Panc1 (cell line): ENCODE results near the gene TXN. TPM values are rescaled to one million over a fixed set of nuclear protein-coding genes. Genes with fewer than 3 reads are reported as not detected.

Experiments used
- ATAC-seq: fragments of 200-7000 bp; cut with Tn5 transposase; 2 replicates; pipeline ENCODE4 v1.9.1; 2020; ENCODE audit warnings: mild to moderate bottlenecking, moderate library complexity
- BruUV-seq: library from RNA; stranded (reverse); fragments of 400-500 nt; replicated peaks from 2 replicates; lab custom pipeline; 2021; lab: Mats Ljungman, UMichigan
- CTCF ChIA-PET: fragments of 300-600 bp; sonication (Branson Sonifier 250); formaldehyde crosslinking; loops from one replicate; lab custom pipeline; 2022; ENCODE audit warnings: antibody characterized with exemption; lab: Charles Lee
- POLR2A ChIA-PET: fragments of 300-600 bp; sonication (Branson Sonifier 250); formaldehyde crosslinking; loops from one replicate; lab custom pipeline; 2022; ENCODE audit warnings: antibody characterized with exemption; lab: Charles Lee
- DNase-seq: peaks from one replicate; pipeline ENCODE4 v3.0.0-alpha.2; 2010; ENCODE audit warnings: low read depth, low spot score
- H3K27ac ChIP-seq: 2 replicates; pipeline ENCODE4 v1.5.1; 2011; ENCODE audit warnings: mild to moderate bottlenecking, low read length, inconsistent platforms
- H3K27me3 ChIP-seq: fragments of 200-500 bp; sonication (Bioruptor generic); 2 replicates; pipeline ENCODE4 v1.6.0; 2014; ENCODE audit warnings: low read length, inconsistent platforms; ENCODE audit not compliant: control insufficient read depth, insufficient read depth
- H3K36me3 ChIP-seq: fragments of 200-500 bp; sonication (Bioruptor generic); 2 replicates; pipeline ENCODE4 v1.5.1; 2014; ENCODE audit warnings: inconsistent platforms, mild to moderate bottlenecking, low read length, moderate library complexity; ENCODE audit not compliant: control insufficient read depth, insufficient read depth
- H3K4me1 ChIP-seq: 2 replicates; pipeline ENCODE4 v1.5.1; 2011; ENCODE audit warnings: inconsistent platforms, mild to moderate bottlenecking, low read length, moderate library complexity; ENCODE audit not compliant: control insufficient read depth, insufficient read depth
- H3K4me3 ChIP-seq, 2 experiments: 2 replicates each; pipeline ENCODE4 v1.5.1; 2011 to 2012; ENCODE audit warnings: low read depth in 2 of 2, low read length in 2 of 2, mild to moderate bottlenecking in 2 of 2, inconsistent platforms in 1 of 2, moderate library complexity in 1 of 2
- H3K9me3 ChIP-seq: fragments of 200-500 bp; sonication (Bioruptor generic); 2 replicates; pipeline ENCODE4 v1.5.1; 2014; ENCODE audit warnings: low read depth, mild to moderate bottlenecking, inconsistent platforms, low read length, moderate library complexity; ENCODE audit not compliant: control insufficient read depth, insufficient read depth
- CTCF ChIP-seq: fragments of 450-650 bp; IDR thresholded peaks from 2 replicates; pipeline ENCODE4 v1.5.1; 2017; ENCODE audit warnings: mild to moderate bottlenecking
- POLR2AphosphoS5 ChIP-seq: IDR thresholded peaks from 2 replicates; pipeline ENCODE4 v1.6.1; 2012; ENCODE audit warnings: mild to moderate bottlenecking, low read depth, low read length, moderate library complexity
- REST ChIP-seq, 2 experiments: IDR thresholded peaks; 2 replicates each; pipeline ENCODE4 v1.6.1; 2011 to 2012; ENCODE audit warnings: low read depth in 2 of 2, control low read depth in 1 of 2, low read length in 1 of 2, mild to moderate bottlenecking in 1 of 2, moderate library complexity in 1 of 2; ENCODE audit not compliant: insufficient read depth in 1 of 2
- SIN3A ChIP-seq: IDR thresholded peaks from 2 replicates; pipeline ENCODE4 v1.6.1; 2012; ENCODE audit warnings: low read depth, mild to moderate bottlenecking, low read length, moderate library complexity, borderline replicate concordance; ENCODE audit not compliant: insufficient read depth
- TCF7L2 ChIP-seq: IDR thresholded peaks from 2 replicates; pipeline ENCODE4 v1.6.1; 2011; ENCODE audit warnings: mild to moderate bottlenecking, low read depth, low read length, inconsistent platforms
- in situ Hi-C: cut with HindIII; loops from 2 replicates; pipeline ENCODE4 v1.10.0; 2016; ENCODE audit warnings: low sequenced_read_pairs, low pct_unique_long_range_greater_than_20kb
- intact Hi-C: fragments of 100-400 bp; cut with micrococcal nuclease; formaldehyde crosslinking; loops from one replicate; pipeline ENCODE4 v1.10.0; 2022; ENCODE audit not compliant: unreplicated experiment
- total RNA-seq: library from RNA; stranded (reverse); gene quantifications from one replicate; pipeline ENCODE4 v1.2.1, GENCODE V29; 2021; ENCODE audit not compliant: unreplicated experiment

TXN gene
- total RNA-seq, 1 experiment from 2014 or later = 197 TPM

DNA sequence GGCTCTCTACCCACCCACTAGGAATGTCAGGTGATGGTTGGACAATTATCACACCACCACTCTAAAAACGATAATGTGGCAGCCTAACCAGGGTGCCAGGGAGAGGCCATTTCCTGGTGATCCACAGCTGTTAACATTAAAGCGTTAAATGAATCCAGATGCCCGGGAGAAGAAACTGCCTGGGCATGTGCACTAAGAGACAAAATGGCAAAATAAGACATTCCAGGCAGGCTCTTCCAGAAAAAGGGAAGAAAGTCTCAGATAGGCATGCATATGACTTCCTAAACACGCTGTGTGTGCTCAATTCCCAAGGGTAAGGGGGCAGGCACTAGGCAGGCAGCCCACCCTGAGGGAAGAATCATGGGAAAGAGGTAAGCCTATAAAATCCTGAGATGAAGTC, 4.6 kb upstream of the TXN start:
- CTCF ChIA-PET = no interaction called here
- Histone ChIP-seq H3K4me3 (no peak overlapping the region), H3K27ac (no peak overlapping the region), H3K4me1 (peaks cover 2% of the 10 kb centered on the region; the same call in 1 of the 2 replicates), H3K9me3 (no peaks in the 10 kb centered on the region), H3K36me3 (no peaks in the 10 kb centered on the region; the same call in 1 of the 2 replicates), H3K27me3 (no peaks in the 10 kb centered on the region)
- POLR2A ChIA-PET = no interaction called here
- ATAC-seq = no peak
- no peak for DNase-seq
- intact Hi-C loops (no loop called here), in situ Hi-C loops (no loop called here)
- no peak for TF ChIP-seq TCF7L2
- no TSS peak for BruUV-seq

DNA sequence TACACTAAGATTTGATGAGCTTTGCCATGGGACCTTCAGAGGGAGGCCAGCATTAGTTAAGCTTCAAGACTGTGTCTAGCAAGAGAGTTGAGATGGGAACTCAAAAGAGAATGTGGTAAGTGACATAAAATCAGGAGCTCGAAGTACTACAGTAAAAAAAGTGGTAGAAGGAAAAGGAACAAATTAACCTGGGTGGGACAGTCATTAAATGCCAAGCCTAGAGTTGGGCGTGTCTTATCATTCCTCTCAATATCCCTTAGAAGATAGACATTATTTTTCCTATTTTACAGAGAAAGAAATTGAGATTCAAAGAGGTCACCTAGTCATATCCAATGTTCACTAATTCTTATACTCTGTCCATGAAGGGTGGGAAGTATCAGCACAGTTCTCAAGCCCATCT, 3.3 kb upstream of the TXN start:
- intact Hi-C loops = no loop called here
- Histone ChIP-seq H3K27me3 (no peaks in the 10 kb centered on the region), H3K36me3 (no peaks in the 10 kb centered on the region; the same call in 1 of the 2 replicates), H3K9me3 (no peaks in the 10 kb centered on the region), H3K27ac (no peak overlapping the region), H3K4me1 (peaks cover 2% of the 10 kb centered on the region; the same call in 1 of the 2 replicates), H3K4me3 (no peak overlapping the region)
- in situ Hi-C loops = no loop called here
- ChIA-PET CTCF (no interaction called here), POLR2A (no interaction called here)
- DNase-seq = no peak
- BruUV-seq = no TSS peak
- TF ChIP-seq CTCF (no peak), REST (IDR thresholded peaks at IDR 0.05; ENCODE audit: insufficient read depth in 1 of 2, low read depth in 2 of 2, low read length in 1 of 2) (no peak)
- no peak for ATAC-seq

- BruUV-seq = no TSS peak
- H3K36me3 ChIP-seq = no peaks in the 10 kb centered on the region; the same call in 1 of the 2 replicates
- no peak for TF ChIP-seq TCF7L2
- no peak for TF ChIP-seq CTCF
- TF ChIP-seq POLR2AphosphoS5 = no peak
- TF ChIP-seq REST (IDR thresholded peaks at IDR 0.05; ENCODE audit: insufficient read depth in 1 of 2, low read depth in 2 of 2, low read length in 1 of 2) = no peak
- no peak for TF ChIP-seq SIN3A
- H3K4me1 ChIP-seq = peaks cover 8% of the 10 kb centered on the region; the same call in 1 of the 2 replicates
- intact Hi-C loops = no loop called here
- CTCF ChIA-PET = no interaction called here
- DNase-seq (no peak), ATAC-seq (no peak)
- H3K27ac ChIP-seq = no peak overlapping the region
- POLR2A ChIA-PET = no interaction called here
- no peaks in the 10 kb centered on the region for H3K9me3 ChIP-seq
- no peaks in the 10 kb centered on the region for H3K27me3 ChIP-seq
- H3K4me3 ChIP-seq = no peak overlapping the region
- in situ Hi-C loops = no loop called here
Measured at GRCh38 chr9:110258690-110259091, 2.4 kb upstream of the TXN start.
